Peyer's patch (tissue), 4 donors: Measurements from ENCODE around the gene TMC3. TPM values are rescaled to one million over a fixed set of nuclear protein-coding genes. Genes with fewer than 3 reads are reported as not detected.

Experiments
- DNase-seq, 3 donors: peaks; one replicate each; pipeline ENCODE4 v3.0.0-alpha.2; 2017 to 2019
- H3K27ac ChIP-seq, 4 donors: fragments of 200-600 bp; sonication (generic); one replicate each; pipeline ENCODE4 v1.5.1; 2016 to 2019
- H3K27me3 ChIP-seq, 2 donors: fragments of 200-600 bp; sonication (generic); one replicate each; pipeline ENCODE4 v1.5.1; 2019
- H3K36me3 ChIP-seq, 3 donors: fragments of 200-600 bp; sonication (generic); one replicate each; pipeline ENCODE4 v1.5.1; 2016 to 2019
- H3K4me1 ChIP-seq, 4 donors: fragments of 200-600 bp; sonication (generic); one replicate each; pipeline ENCODE4 v1.5.1; 2016 to 2019
- H3K4me3 ChIP-seq, 4 donors: fragments of 200-600 bp; sonication (generic); 1 replicate in 3 of 4; 2 replicates in 1 of 4; pipeline ENCODE4 v1.5.1; 2016 to 2019; ENCODE audit warnings: mild to moderate bottlenecking in 1 of 4
- H3K9me3 ChIP-seq, 4 donors: fragments of 200-600 bp; sonication (generic); one replicate each; pipeline ENCODE4 v1.5.1; 2016 to 2019; ENCODE audit warnings: mild to moderate bottlenecking in 1 of 4
- POLR2A ChIP-seq, 2 donors: fragments of 450-650 bp; IDR thresholded peaks; one replicate each; pipeline ENCODE4 v1.5.1; 2017; ENCODE audit warnings: antibody characterized with exemption in 2 of 2, mild to moderate bottlenecking in 2 of 2, moderate library complexity in 2 of 2
- total RNA-seq, 4 donors: library from RNA; depleted of rRNA; stranded (reverse); fragments of >200 nt; gene quantifications; one replicate each; pipeline ENCODE4 v1.1.0, GENCODE V29; 2016
- TF ChIP-seq, protein P1 (sequence below), 6 experiments: fragments of 450-650 bp in 4 of 6; fragments of 200-600 bp in 2 of 6; sonication (generic) in 1 of 6; IDR thresholded peaks; one replicate each; pipeline ENCODE4 v1.5.1; 2017 to 2019; ENCODE audit warnings: antibody characterized with exemption in 6 of 6, mild to moderate bottlenecking in 3 of 6, moderate library complexity in 1 of 6

Gene TMC3
- total RNA-seq, 4 donors from 2014 or later, result not detected

DNA sequence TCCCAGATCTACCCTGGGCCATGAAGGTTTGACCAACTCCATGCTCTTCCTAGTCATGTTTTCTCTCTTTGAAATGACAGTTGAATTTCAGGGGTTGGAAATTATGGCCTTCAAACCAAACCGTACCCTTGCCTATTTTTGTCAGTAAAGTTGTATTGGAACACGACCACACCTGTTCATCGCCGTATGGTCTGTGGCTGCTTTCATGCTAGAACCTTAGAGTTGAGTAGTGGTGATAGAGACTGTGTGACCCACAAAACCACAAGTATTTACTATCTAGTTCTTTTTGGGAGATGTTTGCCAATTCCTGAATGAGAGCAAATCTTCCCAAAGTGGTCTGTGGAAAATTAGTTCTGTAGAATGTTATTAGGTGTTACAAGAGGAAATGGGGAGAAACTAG is 26.1 kb downstream of the TMC3 start:
- H3K4me1 ChIP-seq, result no peaks in the 10 kb centered on the region
- TF ChIP-seq POLR2A (IDR thresholded peaks at IDR 0.05), result no peak
- TF ChIP-seq, protein P1, sequence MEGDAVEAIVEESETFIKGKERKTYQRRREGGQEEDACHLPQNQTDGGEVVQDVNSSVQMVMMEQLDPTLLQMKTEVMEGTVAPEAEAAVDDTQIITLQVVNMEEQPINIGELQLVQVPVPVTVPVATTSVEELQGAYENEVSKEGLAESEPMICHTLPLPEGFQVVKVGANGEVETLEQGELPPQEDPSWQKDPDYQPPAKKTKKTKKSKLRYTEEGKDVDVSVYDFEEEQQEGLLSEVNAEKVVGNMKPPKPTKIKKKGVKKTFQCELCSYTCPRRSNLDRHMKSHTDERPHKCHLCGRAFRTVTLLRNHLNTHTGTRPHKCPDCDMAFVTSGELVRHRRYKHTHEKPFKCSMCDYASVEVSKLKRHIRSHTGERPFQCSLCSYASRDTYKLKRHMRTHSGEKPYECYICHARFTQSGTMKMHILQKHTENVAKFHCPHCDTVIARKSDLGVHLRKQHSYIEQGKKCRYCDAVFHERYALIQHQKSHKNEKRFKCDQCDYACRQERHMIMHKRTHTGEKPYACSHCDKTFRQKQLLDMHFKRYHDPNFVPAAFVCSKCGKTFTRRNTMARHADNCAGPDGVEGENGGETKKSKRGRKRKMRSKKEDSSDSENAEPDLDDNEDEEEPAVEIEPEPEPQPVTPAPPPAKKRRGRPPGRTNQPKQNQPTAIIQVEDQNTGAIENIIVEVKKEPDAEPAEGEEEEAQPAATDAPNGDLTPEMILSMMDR (IDR thresholded peaks at IDR 0.05), result no peak

DNA sequence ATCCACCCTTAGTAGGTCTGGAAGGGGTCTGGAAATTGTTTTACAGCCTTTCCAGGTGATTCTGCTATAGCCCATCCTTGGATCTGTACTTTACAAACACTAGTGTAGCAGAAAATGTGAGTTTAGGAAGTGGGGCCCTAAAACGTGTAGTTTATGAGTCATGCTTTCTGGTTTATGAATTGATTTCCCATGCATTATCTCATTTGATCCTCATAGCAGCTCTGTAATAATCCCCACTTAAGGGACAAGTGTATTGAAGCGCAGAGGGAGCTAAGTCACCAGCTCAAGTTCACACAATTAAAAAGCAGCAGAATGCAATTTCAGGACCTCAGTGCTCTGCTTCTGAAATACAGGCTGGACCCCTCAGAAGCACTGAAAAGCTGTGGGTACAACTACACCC is 27.4 kb downstream of the TMC3 start:
- TF ChIP-seq, protein P1 (IDR thresholded peaks at IDR 0.05), result no peak
- no peak for TF ChIP-seq POLR2A (IDR thresholded peaks at IDR 0.05)

More for the DNA sequence above, 26.1 kb downstream of the TMC3 start:
- H3K9me3 ChIP-seq, result no peaks in the 10 kb centered on the region
- no peaks in the 10 kb centered on the region for H3K27me3 ChIP-seq
- H3K4me3 ChIP-seq, result no peak overlapping the region
- no peaks in the 10 kb centered on the region for H3K36me3 ChIP-seq
- no peak for DNase-seq
- no peak overlapping the region for H3K27ac ChIP-seq

DNA sequence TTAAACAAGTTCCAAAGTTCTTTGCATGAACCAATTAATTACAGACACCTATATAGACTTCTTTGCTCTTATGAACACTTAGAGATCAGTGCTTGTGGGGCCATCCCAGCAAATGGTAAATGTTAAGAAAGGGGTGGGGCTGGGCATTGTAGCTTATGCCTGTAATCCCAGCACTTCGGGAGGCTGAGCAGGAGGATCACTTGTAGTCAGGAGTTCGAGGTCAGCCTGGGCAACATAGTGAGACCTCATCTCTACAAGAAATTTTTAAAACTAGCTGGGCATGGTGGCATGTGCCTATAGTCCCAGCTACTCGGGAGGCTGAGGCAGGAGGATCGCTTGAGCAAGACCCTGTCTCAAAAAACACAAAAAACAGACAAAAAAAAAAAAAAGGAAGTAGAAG is 30.6 kb downstream of the TMC3 start:
- Histone ChIP-seq H3K4me1 (no peaks in the 10 kb centered on the region), H3K27ac (no peak overlapping the region), H3K36me3 (no peaks in the 10 kb centered on the region), H3K4me3 (no peak overlapping the region), H3K27me3 (no peaks in the 10 kb centered on the region), H3K9me3 (no peaks in the 10 kb centered on the region)
- no peak for TF ChIP-seq POLR2A (IDR thresholded peaks at IDR 0.05)
- TF ChIP-seq, protein P1 (IDR thresholded peaks at IDR 0.05), result no peak
- no peak for DNase-seq

More for the DNA sequence above, 27.4 kb downstream of the TMC3 start:
- Histone ChIP-seq H3K4me3 (no peak overlapping the region), H3K36me3 (no peaks in the 10 kb centered on the region), H3K4me1 (no peaks in the 10 kb centered on the region), H3K9me3 (no peaks in the 10 kb centered on the region), H3K27ac (no peak overlapping the region), H3K27me3 (no peaks in the 10 kb centered on the region)
- DNase-seq, result no peak

DNA sequence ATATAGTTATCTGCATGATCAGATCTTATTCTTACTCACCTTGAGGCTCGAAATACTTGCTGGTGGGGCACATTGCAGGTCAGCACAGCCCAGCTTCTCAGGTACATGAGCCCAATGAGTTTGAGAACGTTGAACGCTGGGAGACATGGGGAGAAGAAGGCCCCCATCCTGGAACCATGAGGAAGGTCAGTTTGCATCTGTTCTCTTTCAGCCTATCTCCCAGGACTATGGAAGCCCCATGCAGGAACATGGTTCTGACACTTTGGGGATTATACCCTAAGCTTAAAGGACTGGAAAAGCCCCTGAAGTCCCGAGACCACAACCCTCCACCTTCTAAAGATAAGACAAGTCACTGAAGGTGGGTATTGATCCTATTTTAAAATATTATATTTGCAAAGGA is 32.7 kb downstream of the TMC3 start:
- TF ChIP-seq POLR2A (IDR thresholded peaks at IDR 0.05), result no peak
- TF ChIP-seq, protein P1 (IDR thresholded peaks at IDR 0.05), result no peak
- no peaks in the 10 kb centered on the region for H3K9me3 ChIP-seq
- no peaks in the 10 kb centered on the region for H3K4me1 ChIP-seq
- no peaks in the 10 kb centered on the region for H3K36me3 ChIP-seq
- no peak for DNase-seq
- no peak overlapping the region for H3K4me3 ChIP-seq
- no peaks in the 10 kb centered on the region for H3K27me3 ChIP-seq
- no peak overlapping the region for H3K27ac ChIP-seq

DNA sequence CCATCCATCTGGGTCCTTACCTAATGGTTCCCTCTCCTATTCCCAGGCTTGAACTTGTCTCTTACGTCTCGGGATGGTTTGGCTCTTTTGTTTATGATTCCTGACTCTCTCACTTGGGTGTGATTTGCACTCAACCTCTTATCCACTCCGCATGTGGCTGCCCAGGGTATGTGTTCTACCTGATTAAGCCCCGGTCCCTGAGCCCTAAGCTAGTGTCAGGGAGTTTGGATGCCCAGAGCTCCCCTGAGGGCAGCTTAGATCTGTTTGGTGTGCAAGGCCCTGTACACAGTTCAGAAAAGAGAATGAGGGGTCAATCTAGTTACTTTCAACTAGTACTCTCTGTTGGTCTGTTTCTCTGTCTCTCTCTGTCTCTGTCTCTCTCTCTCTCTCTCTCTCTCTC is 34.2 kb downstream of the TMC3 start:
- Histone ChIP-seq H3K27ac (no peak overlapping the region), H3K36me3 (no peaks in the 10 kb centered on the region), H3K9me3 (no peaks in the 10 kb centered on the region), H3K27me3 (no peaks in the 10 kb centered on the region), H3K4me3 (no peak overlapping the region), H3K4me1 (peaks cover 0 to 5% (median 0%) of the 10 kb centered on the region in 4 donors)
- no peak for DNase-seq
- TF ChIP-seq, protein P1 (IDR thresholded peaks at IDR 0.05), result no peak
- TF ChIP-seq POLR2A (IDR thresholded peaks at IDR 0.05), result no peak

DNA sequence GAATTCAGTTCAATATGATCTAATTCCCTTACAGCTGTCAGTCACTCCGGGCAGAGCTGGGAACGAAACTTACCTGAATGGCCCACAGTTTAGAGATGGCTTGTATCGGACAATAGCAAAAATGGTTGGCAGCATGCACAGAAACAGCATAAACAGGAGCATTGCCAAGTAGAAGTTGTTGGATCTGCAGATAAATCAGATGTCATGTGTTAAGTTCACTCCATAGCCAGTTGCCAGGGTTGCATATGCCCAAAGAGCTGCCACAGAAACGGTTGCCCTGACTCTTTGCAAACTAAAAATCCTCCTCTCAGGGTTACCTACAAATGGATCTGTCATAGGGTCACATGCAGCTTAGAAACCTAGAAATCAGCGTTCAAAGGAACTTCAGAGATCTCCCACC is 34.7 kb downstream of the TMC3 start:
- no peak overlapping the region for H3K4me3 ChIP-seq
- DNase-seq, result no peak
- H3K4me1 ChIP-seq, result peaks cover 0 to 9% (median 0%) of the 10 kb centered on the region in 4 donors
- H3K9me3 ChIP-seq, result no peaks in the 10 kb centered on the region
- no peaks in the 10 kb centered on the region for H3K36me3 ChIP-seq
- H3K27ac ChIP-seq, result no peak overlapping the region
- no peaks in the 10 kb centered on the region for H3K27me3 ChIP-seq
- no peak for TF ChIP-seq POLR2A (IDR thresholded peaks at IDR 0.05)
- TF ChIP-seq, protein P1 (IDR thresholded peaks at IDR 0.05), result no peak
